ENCODE data around the gene ZNF496.
"Not testable (repeated sequence)": the region's sequence is repeated elsewhere in the genome, so short reads cannot be mapped to it uniquely, and the experiment has no call there.

Gene ZNF496

GRCh38 chr1:247293047-247293446 lies 38.6 kb downstream of the ZNF496 start:
- H3K9me3 Mint-ChIP-seq, result peaks cover 6% of the 10 kb centered on the region
- H3K27me3 Mint-ChIP-seq, result peaks cover 16% of the 10 kb centered on the region
- ATAC-seq (replicated peaks; ENCODE audit: extremely low read depth, poor library complexity, severe bottlenecking) (no peak), DNase-seq (ENCODE audit: low spot score in 2 of 2) (no peak)
- no peak overlapping the region for H3K4me3 Mint-ChIP-seq
- no peaks in the 10 kb centered on the region for H3K4me1 Mint-ChIP-seq
- H3K36me3 Mint-ChIP-seq (ENCODE audit: insufficient read depth), result peaks cover 2% of the 10 kb centered on the region
- H3K27ac Mint-ChIP-seq (ENCODE audit: low read depth), result no peak overlapping the region

DNA sequence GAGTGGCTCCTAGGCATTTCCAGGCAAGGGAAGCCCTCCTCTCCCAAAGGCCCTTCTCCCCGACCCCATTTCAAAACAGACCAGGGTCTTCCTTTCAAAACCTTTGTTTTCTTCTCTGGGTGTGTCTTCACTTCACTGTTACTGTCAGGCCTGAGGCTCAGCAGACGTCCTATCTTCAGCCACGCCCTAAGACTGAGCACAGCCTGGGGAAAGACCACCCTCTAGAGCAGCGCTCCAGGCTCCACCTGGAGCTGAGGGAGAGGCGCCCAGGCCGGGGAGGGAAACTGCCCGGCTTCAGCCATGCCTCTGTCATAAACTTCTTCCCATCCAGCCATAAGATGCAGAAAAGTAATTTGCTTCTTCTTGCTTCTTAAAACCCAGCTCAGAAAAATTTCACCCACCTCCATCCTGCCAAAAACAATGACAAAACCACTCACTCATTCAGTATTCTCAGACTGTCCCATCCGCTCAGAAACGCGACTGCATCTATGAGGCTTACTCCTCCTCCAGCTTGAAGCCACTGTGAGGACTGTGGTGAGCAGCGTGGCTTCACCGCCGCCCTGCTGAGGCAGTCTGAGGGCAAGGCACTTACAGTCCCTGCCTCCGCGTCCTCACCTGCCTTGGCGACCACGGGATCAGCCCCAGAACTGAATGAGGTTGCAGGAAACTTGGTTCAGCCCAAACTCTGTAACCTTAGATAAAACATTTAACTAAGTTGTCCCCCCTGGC lies 39.7 kb downstream of the ZNF496 start:
- H3K36me3 Mint-ChIP-seq (ENCODE audit: insufficient read depth), result peaks cover 2% of the 10 kb centered on the region
- H3K27ac Mint-ChIP-seq (ENCODE audit: low read depth), result no peak overlapping the region
- H3K4me3 Mint-ChIP-seq, result no peak overlapping the region
- no peak for DNase-seq (ENCODE audit: low spot score in 2 of 2)
- peaks cover 16% of the 10 kb centered on the region for H3K27me3 Mint-ChIP-seq
- no peak for ATAC-seq (replicated peaks; ENCODE audit: extremely low read depth, poor library complexity, severe bottlenecking)
- H3K4me1 Mint-ChIP-seq, result no peaks in the 10 kb centered on the region
- peaks cover 6% of the 10 kb centered on the region for H3K9me3 Mint-ChIP-seq

- Mint-ChIP-seq H3K4me1 (no peaks in the 10 kb centered on the region), H3K4me3 (no peak overlapping the region), H3K27ac (ENCODE audit: low read depth) (no peak overlapping the region), H3K27me3 (peaks cover 16% of the 10 kb centered on the region), H3K9me3 (peaks cover 6% of the 10 kb centered on the region), H3K36me3 (ENCODE audit: insufficient read depth) (peaks cover 4% of the 10 kb centered on the region)
- DNase-seq (ENCODE audit: low spot score in 2 of 2) (no peak), ATAC-seq (replicated peaks; ENCODE audit: extremely low read depth, poor library complexity, severe bottlenecking) (no peak)
Measured at GRCh38 chr1:247291161-247291560, 40.5 kb downstream of the ZNF496 start.

- DNase-seq (ENCODE audit: low spot score in 2 of 2) (no peak), ATAC-seq (replicated peaks; ENCODE audit: extremely low read depth, poor library complexity, severe bottlenecking) (no peak)
- Mint-ChIP-seq H3K27me3 (peaks cover 13% of the 10 kb centered on the region), H3K36me3 (ENCODE audit: insufficient read depth) (peaks cover 4% of the 10 kb centered on the region), H3K4me3 (no peak overlapping the region), H3K4me1 (no peaks in the 10 kb centered on the region), H3K27ac (ENCODE audit: low read depth) (no peak overlapping the region), H3K9me3 (peaks cover 6% of the 10 kb centered on the region)
Measured at GRCh38 chr1:247290576-247290975, 41.1 kb downstream of the ZNF496 start.

GRCh38 chr1:247289274-247289892 lies 42.3 kb downstream of the ZNF496 start:
- not testable (repeated sequence) for H3K27me3 Mint-ChIP-seq; H3K4me1 Mint-ChIP-seq; H3K4me3 Mint-ChIP-seq; ATAC-seq (replicated peaks; ENCODE audit: extremely low read depth, poor library complexity, severe bottlenecking); H3K36me3 Mint-ChIP-seq (ENCODE audit: insufficient read depth); H3K9me3 Mint-ChIP-seq; DNase-seq (ENCODE audit: low spot score in 2 of 2); H3K27ac Mint-ChIP-seq (ENCODE audit: low read depth)

DNA sequence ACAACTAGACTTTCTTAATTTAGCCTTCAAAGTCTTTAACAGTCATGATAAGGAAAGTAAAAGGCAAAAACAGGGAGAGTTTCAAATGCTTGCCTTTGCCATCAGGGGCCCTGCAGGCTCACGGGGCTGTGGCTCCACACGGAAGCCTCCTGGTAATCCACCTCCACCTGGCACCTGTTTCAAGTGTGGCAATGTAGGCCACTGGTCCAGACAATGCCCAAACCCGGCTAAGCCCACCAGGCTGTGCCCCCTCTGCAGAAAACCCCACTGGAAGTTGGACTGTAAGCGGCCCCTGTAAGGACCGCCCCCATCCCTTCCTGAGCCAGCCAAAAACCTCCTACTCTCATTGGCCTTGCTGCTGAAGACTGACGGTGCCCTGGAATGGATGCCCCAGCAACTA lies 43.3 kb downstream of the ZNF496 start:
- ATAC-seq (replicated peaks; ENCODE audit: extremely low read depth, poor library complexity, severe bottlenecking) (no peak), DNase-seq (ENCODE audit: low spot score in 2 of 2) (no peak)
- H3K36me3 Mint-ChIP-seq (ENCODE audit: insufficient read depth), result peaks cover 4% of the 10 kb centered on the region
- no peak overlapping the region for H3K4me3 Mint-ChIP-seq
- no peak overlapping the region for H3K27ac Mint-ChIP-seq (ENCODE audit: low read depth)
- H3K4me1 Mint-ChIP-seq, result no peaks in the 10 kb centered on the region
- H3K27me3 Mint-ChIP-seq, result no peaks in the 10 kb centered on the region
- H3K9me3 Mint-ChIP-seq, result peaks cover 6% of the 10 kb centered on the region

GRCh38 chr1:247287460-247287859 lies 44.2 kb downstream of the ZNF496 start:
- no peaks in the 10 kb centered on the region for H3K27me3 Mint-ChIP-seq
- no peaks in the 10 kb centered on the region for H3K4me1 Mint-ChIP-seq
- no peak for DNase-seq (ENCODE audit: low spot score in 2 of 2)
- peaks cover 6% of the 10 kb centered on the region for H3K9me3 Mint-ChIP-seq
- no peak overlapping the region for H3K4me3 Mint-ChIP-seq
- no peak for ATAC-seq (replicated peaks; ENCODE audit: extremely low read depth, poor library complexity, severe bottlenecking)
- peaks cover 4% of the 10 kb centered on the region for H3K36me3 Mint-ChIP-seq (ENCODE audit: insufficient read depth)
- no peak overlapping the region for H3K27ac Mint-ChIP-seq (ENCODE audit: low read depth)

- H3K27ac Mint-ChIP-seq (ENCODE audit: low read depth), result no peak overlapping the region
- no peaks in the 10 kb centered on the region for H3K4me1 Mint-ChIP-seq
- H3K36me3 Mint-ChIP-seq (ENCODE audit: insufficient read depth), result peaks cover 4% of the 10 kb centered on the region
- ATAC-seq (replicated peaks; ENCODE audit: extremely low read depth, poor library complexity, severe bottlenecking) (no peak), DNase-seq (ENCODE audit: low spot score in 2 of 2) (no peak)
- peaks cover 6% of the 10 kb centered on the region for H3K9me3 Mint-ChIP-seq
- H3K4me3 Mint-ChIP-seq, result no peak overlapping the region
- H3K27me3 Mint-ChIP-seq, result no peaks in the 10 kb centered on the region
Measured at GRCh38 chr1:247286134-247286670, 45.5 kb downstream of the ZNF496 start.

GRCh38 chr1:247281001-247281574 lies 50.6 kb downstream of the ZNF496 start:
- Mint-ChIP-seq H3K27me3 (no peaks in the 10 kb centered on the region), H3K27ac (ENCODE audit: low read depth) (no peak overlapping the region), H3K9me3 (peaks cover under 1% of the 10 kb centered on the region), H3K4me3 (no peak overlapping the region), H3K36me3 (ENCODE audit: insufficient read depth) (no peaks in the 10 kb centered on the region), H3K4me1 (no peaks in the 10 kb centered on the region)
- DNase-seq (ENCODE audit: low spot score in 2 of 2) (no peak), ATAC-seq (replicated peaks; ENCODE audit: extremely low read depth, poor library complexity, severe bottlenecking) (no peak)

GRCh38 chr1:247277191-247277590 lies 54.5 kb downstream of the ZNF496 start:
- peaks cover 8% of the 10 kb centered on the region for H3K9me3 Mint-ChIP-seq

DNA sequence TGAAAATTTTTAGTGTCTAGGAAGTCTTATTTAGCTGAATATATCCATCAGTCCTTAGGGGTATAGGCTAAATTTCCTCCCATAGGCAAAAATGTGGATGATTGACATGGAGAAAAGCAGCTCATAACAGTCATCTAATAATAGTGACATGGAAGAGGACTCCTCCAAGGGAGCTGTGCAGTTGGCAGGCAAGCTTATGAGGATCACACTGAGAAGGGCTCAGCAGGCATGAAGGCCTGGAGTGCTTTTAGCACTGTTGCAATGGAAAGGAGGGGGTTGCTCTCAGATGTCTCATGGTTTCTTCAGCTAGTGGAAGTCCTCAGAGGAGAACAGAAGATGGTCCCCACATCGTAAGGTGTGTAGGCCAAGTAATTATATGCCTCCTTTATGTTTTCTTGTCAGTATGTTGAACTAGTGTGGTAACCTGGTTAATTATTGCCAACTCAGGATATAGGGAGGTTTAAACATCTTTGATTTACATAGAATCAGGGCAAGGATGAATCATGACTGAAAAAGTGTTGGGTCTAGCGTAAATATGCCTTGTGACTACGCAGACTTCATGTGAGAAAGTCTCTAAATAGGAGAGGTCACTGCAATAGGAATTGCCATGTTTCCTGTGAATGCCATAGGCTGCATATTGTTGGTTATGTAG lies 56.9 kb downstream of the ZNF496 start:
- ATAC-seq (replicated peaks; ENCODE audit: extremely low read depth, poor library complexity, severe bottlenecking) (no peak), DNase-seq (ENCODE audit: low spot score in 2 of 2) (no peak)
- Mint-ChIP-seq H3K27ac (ENCODE audit: low read depth) (no peak overlapping the region), H3K4me3 (no peak overlapping the region), H3K9me3 (peaks cover 20% of the 10 kb centered on the region), H3K4me1 (no peaks in the 10 kb centered on the region), H3K27me3 (peaks cover 8% of the 10 kb centered on the region), H3K36me3 (ENCODE audit: insufficient read depth) (no peaks in the 10 kb centered on the region)

More at GRCh38 chr1:247277191-247277590, 54.5 kb downstream of the ZNF496 start:
- H3K27ac Mint-ChIP-seq (ENCODE audit: low read depth), result no peak overlapping the region
- ATAC-seq (replicated peaks; ENCODE audit: extremely low read depth, poor library complexity, severe bottlenecking) (no peak), DNase-seq (ENCODE audit: low spot score in 2 of 2) (no peak)
- H3K27me3 Mint-ChIP-seq, result peaks cover 8% of the 10 kb centered on the region
- H3K4me3 Mint-ChIP-seq, result no peak overlapping the region
- no peaks in the 10 kb centered on the region for H3K36me3 Mint-ChIP-seq (ENCODE audit: insufficient read depth)
- H3K4me1 Mint-ChIP-seq, result no peaks in the 10 kb centered on the region

DNA sequence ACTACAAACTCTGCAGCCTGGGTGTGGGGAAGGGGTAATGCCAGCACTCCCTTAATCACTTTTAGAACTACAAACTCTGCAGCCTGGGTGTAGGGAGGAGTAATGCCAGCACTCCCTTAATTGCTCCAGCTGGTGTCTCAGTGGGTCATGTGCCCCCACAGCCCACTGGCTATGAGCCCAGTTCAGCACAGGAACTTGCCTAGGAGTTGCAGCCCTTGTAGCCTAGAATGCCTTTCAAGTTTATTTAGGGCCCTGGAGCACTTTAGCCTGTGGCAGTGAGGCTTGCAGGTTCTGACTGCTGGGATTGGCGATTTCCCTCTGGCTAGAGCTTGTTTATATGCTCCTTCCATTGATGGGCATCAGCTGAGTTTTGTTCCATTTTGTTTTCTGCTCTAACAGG lies 58.7 kb downstream of the ZNF496 start:
- Mint-ChIP-seq H3K4me3 (no peak overlapping the region), H3K27ac (ENCODE audit: low read depth) (no peak overlapping the region), H3K36me3 (ENCODE audit: insufficient read depth) (no peaks in the 10 kb centered on the region), H3K9me3 (peaks cover 20% of the 10 kb centered on the region), H3K4me1 (no peaks in the 10 kb centered on the region), H3K27me3 (peaks cover 11% of the 10 kb centered on the region)
- ATAC-seq (replicated peaks; ENCODE audit: extremely low read depth, poor library complexity, severe bottlenecking) (no peak), DNase-seq (ENCODE audit: low spot score in 2 of 2) (no peak)

All from central memory CD8-positive, alpha-beta T cell (primary cell).